ENCODE measurements around the gene MRPS35.

Gene MRPS35

GRCh38 chr12:27672643-27673042 is 38.0 kb upstream of the MRPS35 start:
- DNase-seq (ENCODE audit: extremely low read depth, insufficient read length): no peak
- no peaks in the 10 kb centered on the region for H3K27me3 ChIP-seq (replicated peaks; ENCODE audit: control insufficient read depth, insufficient read depth, low read length)
- H3K36me3 ChIP-seq (ENCODE audit: control insufficient read depth, insufficient read depth, low read length): peaks cover 4% of the 10 kb centered on the region
- TF ChIP-seq CTCF (IDR thresholded peaks at IDR 0.05; ENCODE audit: insufficient read depth, low read length, poor library complexity, severe bottlenecking): no peak
- no peak overlapping the region for H3K4me3 ChIP-seq (replicated peaks; ENCODE audit: low read depth, low read length)

GRCh38 chr12:27673101-27673718 is 37.4 kb upstream of the MRPS35 start:
- Histone ChIP-seq H3K36me3 (ENCODE audit: control insufficient read depth, insufficient read depth, low read length) (peaks cover 2% of the 10 kb centered on the region), H3K27me3 (replicated peaks; ENCODE audit: control insufficient read depth, insufficient read depth, low read length) (no peaks in the 10 kb centered on the region), H3K4me3 (replicated peaks; ENCODE audit: low read depth, low read length) (no peak overlapping the region)
- no peak for DNase-seq (ENCODE audit: extremely low read depth, insufficient read length)
- no peak for TF ChIP-seq CTCF (IDR thresholded peaks at IDR 0.05; ENCODE audit: insufficient read depth, low read length, poor library complexity, severe bottlenecking)

GRCh38 chr12:27674989-27675388 is 35.6 kb upstream of the MRPS35 start:
- no peak for DNase-seq (ENCODE audit: extremely low read depth, insufficient read length)
- Histone ChIP-seq H3K36me3 (ENCODE audit: control insufficient read depth, insufficient read depth, low read length) (peaks cover 2% of the 10 kb centered on the region), H3K27me3 (replicated peaks; ENCODE audit: control insufficient read depth, insufficient read depth, low read length) (no peaks in the 10 kb centered on the region), H3K4me3 (replicated peaks; ENCODE audit: low read depth, low read length) (no peak overlapping the region)
- TF ChIP-seq CTCF (IDR thresholded peaks at IDR 0.05; ENCODE audit: insufficient read depth, low read length, poor library complexity, severe bottlenecking): no peak

GRCh38 chr12:27680619-27681018 is 30.0 kb upstream of the MRPS35 start:
- no peaks in the 10 kb centered on the region for H3K27me3 ChIP-seq (replicated peaks; ENCODE audit: control insufficient read depth, insufficient read depth, low read length)
- no peak for TF ChIP-seq CTCF (IDR thresholded peaks at IDR 0.05; ENCODE audit: insufficient read depth, low read length, poor library complexity, severe bottlenecking)
- no peak overlapping the region for H3K4me3 ChIP-seq (replicated peaks; ENCODE audit: low read depth, low read length)
- DNase-seq (ENCODE audit: extremely low read depth, insufficient read length): no peak
- peaks cover 2% of the 10 kb centered on the region for H3K36me3 ChIP-seq (ENCODE audit: control insufficient read depth, insufficient read depth, low read length)

GRCh38 chr12:27682534-27682933 is 28.1 kb upstream of the MRPS35 start:
- Histone ChIP-seq H3K4me3 (replicated peaks; ENCODE audit: low read depth, low read length) (no peak overlapping the region), H3K27me3 (replicated peaks; ENCODE audit: control insufficient read depth, insufficient read depth, low read length) (no peaks in the 10 kb centered on the region), H3K36me3 (ENCODE audit: control insufficient read depth, insufficient read depth, low read length) (no peaks in the 10 kb centered on the region; the same call in none of the 2 replicates)
- no peak for TF ChIP-seq CTCF (IDR thresholded peaks at IDR 0.05; ENCODE audit: insufficient read depth, low read length, poor library complexity, severe bottlenecking)
- DNase-seq (ENCODE audit: extremely low read depth, insufficient read length): no peak

- no peaks in the 10 kb centered on the region for H3K27me3 ChIP-seq (replicated peaks; ENCODE audit: control insufficient read depth, insufficient read depth, low read length)
- H3K4me3 ChIP-seq (replicated peaks; ENCODE audit: low read depth, low read length): no peak overlapping the region
- no peaks in the 10 kb centered on the region; the same call in none of the 2 replicates for H3K36me3 ChIP-seq (ENCODE audit: control insufficient read depth, insufficient read depth, low read length)
- no peak for DNase-seq (ENCODE audit: extremely low read depth, insufficient read length)
- no peak for TF ChIP-seq CTCF (IDR thresholded peaks at IDR 0.05; ENCODE audit: insufficient read depth, low read length, poor library complexity, severe bottlenecking)
Measured at GRCh38 chr12:27685274-27685673, 25.4 kb upstream of the MRPS35 start.
